Small intestine (tissue), 7 donors: Measurements from ENCODE around the gene ATP6V0E2. TPM values are rescaled to one million over a fixed set of nuclear protein-coding genes. Genes with fewer than 3 reads are reported as not detected.
"Not testable (repeated sequence)": the region's sequence is repeated elsewhere in the genome, so short reads cannot be mapped to it uniquely, and the experiment has no call there.

Experiments used
- DNase-seq, 2 donors: peaks; one replicate each; pipeline versions ENCODE4 v3.0.0 to v3.0.0-alpha.2; 2013
- FAIRE-seq: peaks from 2 replicates; lab custom pipeline; 2012; peaks lifted over from hg19 to GRCh38; lab: Jason Lieb, UNC
- H3K27ac ChIP-seq, 3 donors: one replicate each; pipeline ENCODE4 v1.5.1; 2013; ENCODE audit warnings: low read length in 2 of 3, mild to moderate bottlenecking in 2 of 3, control low read depth in 1 of 3, inconsistent platforms in 1 of 3, low read depth in 1 of 3, moderate library complexity in 1 of 3
- H3K27me3 ChIP-seq, 3 donors: one replicate each; pipeline ENCODE4 v1.6.1; 2013; ENCODE audit warnings: low read length in 3 of 3, inconsistent platforms in 1 of 3; ENCODE audit not compliant: control insufficient read depth in 3 of 3, insufficient read depth in 3 of 3
- H3K36me3 ChIP-seq, 3 donors: one replicate each; pipeline ENCODE4 v1.6.1; 2013; ENCODE audit warnings: low read length in 3 of 3, inconsistent platforms in 1 of 3, low read depth in 1 of 3, mild to moderate bottlenecking in 1 of 3, moderate library complexity in 1 of 3; ENCODE audit not compliant: control insufficient read depth in 3 of 3, insufficient read depth in 2 of 3
- H3K4me1 ChIP-seq, 3 donors: one replicate each; pipeline ENCODE4 v1.6.1; 2013; ENCODE audit warnings: low read length in 2 of 3, inconsistent platforms in 1 of 3, low read depth in 1 of 3, mild to moderate bottlenecking in 1 of 3, moderate library complexity in 1 of 3; ENCODE audit not compliant: control insufficient read depth in 3 of 3, insufficient read depth in 2 of 3
- H3K4me3 ChIP-seq, 3 donors: one replicate each; pipeline ENCODE4 v1.5.1; 2013; ENCODE audit warnings: low read length in 3 of 3, control low read depth in 1 of 3, inconsistent platforms in 1 of 3, low read depth in 1 of 3, mild to moderate bottlenecking in 1 of 3, moderate library complexity in 1 of 3
- H3K9me3 ChIP-seq, 2 donors: one replicate each; pipeline ENCODE4 v1.6.1; 2013; ENCODE audit warnings: low read depth in 1 of 2, low read length in 1 of 2; ENCODE audit not compliant: control insufficient read depth in 2 of 2, insufficient read depth in 1 of 2
- WGBS, 3 donors: extraction: QIAGEN DNeasy Blood & Tissue Kit; methylation state at CpG; one replicate each; pipeline ENCODE4 v1.1.7; 2013; 5-methylcytosine and 5-hydroxymethylcytosine counted together
- polyA plus RNA-seq, 4 donors: library from polyadenylated mRNA; stranded (reverse) in 3 of 4; unstranded in 1 of 4; fragments of 200-250 nt in 3 of 4; fragments of 120-200 nt in 1 of 4; gene quantifications; one replicate each; pipeline versions ENCODE4 v1.2.1 to v1.2.3, GENCODE V29; 2013
- donor health status: healthy with polysubstance abuse.
- donor health status: control.
- donor health status: control.
- donor health status: Bipolar disorder and iron deficiency.
- donor health status: healthy.

The ATP6V0E2 gene
- polyA plus RNA-seq, 4 donors = 4.0 to 33.8 (median 5.1) TPM

DNA sequence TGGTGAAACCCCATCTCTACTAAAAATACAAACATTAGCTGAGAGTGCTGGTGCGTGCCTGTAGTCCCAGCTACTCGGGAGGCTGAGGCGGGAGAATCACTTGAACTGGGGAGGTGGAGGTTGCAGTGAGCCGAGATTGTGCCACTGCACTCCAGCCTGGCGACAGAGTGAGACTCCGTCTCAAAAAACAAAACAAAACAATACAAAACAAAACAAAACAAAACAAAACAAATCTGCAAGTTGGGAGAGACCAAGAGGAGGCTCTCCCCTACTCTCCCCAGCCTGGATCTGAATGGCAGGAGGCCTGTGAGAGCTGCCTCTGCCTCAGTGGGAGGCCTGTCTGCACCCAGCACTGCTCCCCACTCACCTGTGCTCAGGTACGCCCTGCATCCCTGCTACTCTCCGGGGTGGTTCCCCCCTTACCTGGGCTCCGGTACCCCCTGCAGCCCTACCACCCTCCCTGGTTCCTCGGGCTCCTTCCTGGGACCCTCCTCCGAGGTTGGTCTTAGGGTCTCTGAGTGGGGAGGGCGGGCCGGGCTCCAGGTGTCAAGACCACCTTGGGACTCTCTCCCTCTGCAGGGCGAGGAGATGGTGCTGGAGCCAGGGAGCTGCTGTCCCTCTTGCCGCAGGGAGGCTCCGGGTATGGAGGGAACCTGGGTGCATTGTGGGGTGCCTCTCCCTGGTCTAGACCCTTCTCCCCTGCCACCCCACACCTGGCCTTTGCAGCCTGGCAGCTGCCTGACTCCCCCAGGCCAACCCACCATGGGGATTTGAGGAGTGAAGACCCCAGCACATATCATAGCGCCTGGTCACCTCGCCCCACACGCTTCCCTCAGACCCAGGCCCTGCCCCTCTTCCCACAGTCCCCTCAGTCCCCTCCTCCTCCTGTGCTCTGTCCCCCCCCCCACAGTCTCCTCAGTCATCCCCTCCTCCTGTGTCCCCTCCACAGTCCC is 45.1 kb upstream of the ATP6V0E2 start:
- DNase-seq (no peak), FAIRE-seq (no peak)
- no peak overlapping the region for H3K4me3 ChIP-seq
- WGBS, 3 donors = 72 to 84% (median 76%) methylated on average over 19 of the region's 19 CpGs
- H3K27ac ChIP-seq = no peak overlapping the region
- H3K4me1 ChIP-seq = no peaks in the 10 kb centered on the region
- H3K9me3 ChIP-seq = no peaks in the 10 kb centered on the region
- H3K27me3 ChIP-seq = peaks cover 0 to 7% (median 0%) of the 10 kb centered on the region in 3 donors
- no peaks in the 10 kb centered on the region for H3K36me3 ChIP-seq

DNA sequence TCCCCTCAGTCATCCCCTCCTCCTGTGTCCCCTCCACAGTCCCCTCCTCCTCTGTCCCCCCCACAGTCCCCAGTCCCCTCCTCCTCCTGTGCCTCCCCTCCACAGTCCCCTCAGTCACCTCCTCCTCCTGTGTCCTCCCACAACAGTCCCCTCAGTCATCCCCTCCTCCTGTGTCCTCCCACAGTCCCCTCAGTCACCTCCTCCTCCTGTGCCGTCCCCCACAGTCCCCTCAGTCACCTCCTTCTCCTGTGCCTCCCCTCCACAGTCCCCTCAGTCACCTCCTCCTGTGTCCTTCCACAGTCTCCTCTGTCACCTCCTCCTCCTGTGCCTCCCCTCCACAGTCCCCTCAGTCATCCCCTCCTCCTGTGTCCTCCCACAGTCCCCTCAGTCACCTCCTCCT is 43.2 kb upstream of the ATP6V0E2 start:
- H3K4me1 ChIP-seq, H3K9me3 ChIP-seq, H3K36me3 ChIP-seq, H3K27me3 ChIP-seq, H3K4me3 ChIP-seq, DNase-seq, H3K27ac ChIP-seq, FAIRE-seq: not testable (repeated sequence)
- WGBS, 3 donors = 0 to 60% (median 25%) methylated on average over 1 of the region's 1 CpG

DNA sequence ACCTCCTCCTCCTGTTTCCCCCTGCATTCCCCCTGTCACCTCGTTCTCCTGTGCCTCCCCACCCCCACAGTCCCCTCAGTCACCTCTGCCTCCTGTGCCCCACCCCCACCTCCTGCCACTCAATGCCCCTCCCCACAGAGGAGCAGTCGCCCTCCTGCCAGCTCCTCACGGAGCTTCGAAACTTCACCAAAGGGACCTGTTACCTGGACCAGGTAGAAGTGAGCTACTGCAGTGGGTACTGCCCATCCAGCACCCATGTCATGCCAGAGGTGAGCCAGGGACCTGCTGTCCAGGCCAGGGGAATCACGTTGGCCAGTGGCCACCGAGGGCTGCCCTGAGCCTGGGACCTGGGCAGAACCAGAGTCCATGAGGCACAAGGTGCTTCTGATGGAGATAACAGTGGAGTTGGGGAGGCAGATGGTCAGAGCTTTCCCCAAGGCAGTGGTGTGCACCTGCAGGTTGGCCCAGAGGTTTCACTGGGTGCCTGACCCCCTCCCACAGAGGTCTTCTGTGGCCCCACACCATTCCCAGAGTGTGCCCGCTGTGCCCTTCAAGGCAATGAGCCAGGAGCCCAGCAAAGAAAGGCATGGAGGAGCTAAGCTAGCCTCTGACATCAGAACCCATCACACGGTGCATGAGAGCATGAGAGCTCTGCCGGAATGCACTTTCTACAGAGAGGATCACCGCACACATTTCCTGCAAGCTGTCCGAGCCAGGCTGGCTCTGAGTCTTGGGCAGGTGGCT is 42.6 kb upstream of the ATP6V0E2 start:
- Histone ChIP-seq H3K27ac (no peak overlapping the region), H3K9me3 (no peaks in the 10 kb centered on the region), H3K4me1 (no peaks in the 10 kb centered on the region), H3K36me3 (no peaks in the 10 kb centered on the region), H3K4me3 (no peak overlapping the region), H3K27me3 (peaks cover 0 to 7% (median 0%) of the 10 kb centered on the region in 3 donors)
- no peak for DNase-seq
- no peak for FAIRE-seq
- WGBS, 3 donors = 37 to 55% (median 39%) methylated on average over 11 of the region's 11 CpGs

DNA sequence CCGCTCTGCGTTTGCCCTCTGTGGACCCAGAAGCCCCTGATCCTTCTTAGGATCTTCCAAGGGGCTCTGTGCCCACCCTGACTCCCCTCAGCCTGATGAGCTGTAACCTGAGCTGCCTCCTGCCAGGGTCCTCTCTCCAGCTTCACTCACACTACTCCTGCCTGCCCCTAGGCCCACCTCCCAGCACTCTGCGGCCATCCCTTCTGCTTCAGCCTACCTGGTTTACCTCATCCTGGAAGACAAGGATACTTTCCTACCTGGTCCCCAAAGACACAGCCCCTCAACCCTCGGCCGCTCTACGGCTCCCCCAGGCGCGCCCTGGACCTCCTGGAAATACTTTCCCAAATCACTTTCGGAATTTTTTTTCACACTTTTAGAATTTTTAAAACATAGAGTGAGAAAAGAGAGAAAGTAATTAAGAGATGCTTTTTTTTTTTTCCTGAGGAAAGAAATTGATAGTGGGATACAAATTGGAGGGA is 42.0 kb upstream of the ATP6V0E2 start:
- 75 to 77% (median 75%) methylated on average over 9 of the region's 9 CpGs for WGBS, 3 donors

DNA sequence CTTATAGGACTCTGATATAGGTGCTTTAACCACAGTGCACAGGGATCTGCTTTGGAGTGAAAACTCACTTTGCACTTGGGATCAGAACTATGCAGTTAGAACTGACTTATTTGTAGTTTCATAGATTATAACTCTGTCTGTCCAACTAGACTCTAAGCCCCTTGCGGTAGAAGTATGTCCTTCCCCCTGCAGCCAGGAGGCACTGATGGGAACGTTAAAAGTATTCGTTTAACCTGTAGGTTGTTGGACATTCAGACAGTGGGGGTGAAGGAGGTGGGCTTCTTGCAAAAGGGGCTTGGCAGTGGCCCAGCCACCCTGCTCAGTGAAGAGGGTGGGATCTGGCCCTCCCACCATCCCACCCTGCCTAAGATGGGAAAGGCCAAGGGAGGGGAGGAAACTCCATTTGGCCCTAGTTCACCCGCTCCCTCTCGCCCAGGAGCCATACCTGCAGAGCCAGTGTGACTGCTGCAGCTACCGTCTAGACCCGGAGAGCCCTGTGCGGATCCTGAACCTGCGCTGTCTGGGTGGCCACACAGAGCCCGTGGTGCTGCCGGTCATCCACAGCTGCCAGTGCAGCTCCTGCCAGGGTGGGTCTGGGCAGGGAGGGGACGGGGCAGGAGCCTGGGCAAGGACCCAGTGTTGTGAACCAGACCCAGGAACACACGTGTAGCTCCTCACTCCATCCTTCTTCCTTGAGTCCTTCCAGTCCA is 41.3 kb upstream of the ATP6V0E2 start:
- H3K36me3 ChIP-seq = no peaks in the 10 kb centered on the region
- FAIRE-seq = no peak
- H3K27ac ChIP-seq = no peak overlapping the region
- WGBS, 3 donors = 59 to 74% (median 70%) methylated on average over 13 of the region's 13 CpGs
- DNase-seq = no peak
- H3K9me3 ChIP-seq = no peaks in the 10 kb centered on the region
- H3K4me3 ChIP-seq = no peak overlapping the region
- H3K4me1 ChIP-seq = no peaks in the 10 kb centered on the region
- peaks cover 0 to 7% (median 0%) of the 10 kb centered on the region in 3 donors for H3K27me3 ChIP-seq

More for the DNA sequence above, 42.0 kb upstream of the ATP6V0E2 start:
- FAIRE-seq (no peak), DNase-seq (no peak)
- H3K27me3 ChIP-seq = peaks cover 0 to 7% (median 0%) of the 10 kb centered on the region in 3 donors
- no peaks in the 10 kb centered on the region for H3K4me1 ChIP-seq
- H3K36me3 ChIP-seq = no peaks in the 10 kb centered on the region
- H3K9me3 ChIP-seq = no peaks in the 10 kb centered on the region
- no peak overlapping the region for H3K27ac ChIP-seq
- H3K4me3 ChIP-seq = no peak overlapping the region

DNA sequence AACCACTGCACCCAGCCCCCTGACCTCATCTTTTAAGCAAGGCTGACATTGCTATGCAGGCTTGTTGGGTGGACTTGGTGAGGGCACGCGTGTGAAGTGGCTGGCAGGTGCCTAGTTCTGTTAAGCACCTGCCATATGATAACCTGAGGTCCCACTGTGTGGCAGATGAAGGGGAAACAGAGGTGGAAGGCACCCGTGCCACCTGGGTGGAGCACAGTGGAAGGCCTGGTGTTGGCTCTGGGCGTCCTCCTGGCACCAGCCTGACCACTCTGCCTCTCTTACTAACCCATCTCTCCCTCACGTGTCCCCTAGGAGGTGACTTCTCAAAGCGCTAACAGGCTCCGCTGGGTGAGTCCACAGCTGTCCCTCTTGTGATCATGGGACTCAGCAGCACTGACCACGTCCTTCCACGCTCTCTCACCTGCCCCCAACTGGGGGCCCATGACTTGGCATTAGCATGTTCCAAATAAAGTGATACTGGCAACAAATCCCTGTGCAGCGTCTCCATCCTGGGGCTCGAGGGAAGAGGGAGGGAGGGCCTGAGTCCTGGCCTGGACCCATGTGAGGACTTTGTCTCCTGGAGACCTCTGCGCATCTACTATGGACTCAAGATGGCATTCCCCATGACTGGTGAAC is 40.2 kb upstream of the ATP6V0E2 start:
- DNase-seq (no peak), FAIRE-seq (no peak)
- H3K9me3 ChIP-seq = no peaks in the 10 kb centered on the region
- H3K4me3 ChIP-seq = no peak overlapping the region
- H3K27ac ChIP-seq = no peak overlapping the region
- H3K36me3 ChIP-seq = no peaks in the 10 kb centered on the region
- no peaks in the 10 kb centered on the region for H3K4me1 ChIP-seq
- 78 to 83% (median 80%) methylated on average over 12 of the region's 12 CpGs for WGBS, 3 donors
- H3K27me3 ChIP-seq = peaks cover 0 to 7% (median 0%) of the 10 kb centered on the region in 3 donors

DNA sequence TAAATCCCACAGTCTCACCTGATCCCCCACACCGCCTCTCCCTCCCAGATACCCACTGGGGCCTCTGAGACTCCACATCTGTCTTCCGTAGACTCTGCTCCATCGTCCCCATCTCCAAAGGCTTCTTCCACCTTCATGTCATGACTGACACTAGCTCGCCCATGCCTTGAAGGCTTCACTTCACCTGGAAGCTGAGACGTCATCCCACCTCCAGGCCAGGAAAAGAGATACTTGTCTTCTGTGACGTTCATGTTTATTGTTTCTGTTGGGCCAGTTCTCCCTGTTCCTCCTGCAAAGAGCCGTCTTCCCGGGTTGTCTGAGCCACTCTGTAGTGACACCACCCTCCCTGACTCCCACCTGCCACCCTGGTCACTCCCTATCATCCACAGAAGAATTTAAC is 39.2 kb upstream of the ATP6V0E2 start:
- Histone ChIP-seq H3K27ac (no peak overlapping the region), H3K36me3 (no peaks in the 10 kb centered on the region), H3K9me3 (no peaks in the 10 kb centered on the region), H3K4me1 (peaks cover 0 to 6% (median 6%) of the 10 kb centered on the region in 3 donors), H3K27me3 (peaks cover 0 to 7% (median 0%) of the 10 kb centered on the region in 3 donors), H3K4me3 (no peak overlapping the region)
- DNase-seq (no peak), FAIRE-seq (no peak)
- 83 to 93% (median 88%) methylated on average over 8 of the region's 8 CpGs for WGBS, 3 donors
